Rectal smooth muscle tissue (tissue), 1 donor: ENCODE data around the gene PLXND1.

ENCODE experiments used
- H3K27ac ChIP-seq: one replicate; pipeline ENCODE4 v1.7.0; 2013; ENCODE audit warnings: low read depth, low read length, inconsistent platforms
- H3K27me3 ChIP-seq: one replicate; pipeline ENCODE4 v1.7.0; 2013; ENCODE audit warnings: low read length; ENCODE audit not compliant: control insufficient read depth, insufficient read depth
- H3K36me3 ChIP-seq: one replicate; pipeline ENCODE4 v1.7.0; 2013; ENCODE audit warnings: low read length; ENCODE audit not compliant: control insufficient read depth, insufficient read depth
- H3K4me1 ChIP-seq: one replicate; pipeline ENCODE4 v1.7.0; 2013; ENCODE audit warnings: low read length; ENCODE audit not compliant: control insufficient read depth, insufficient read depth
- H3K4me3 ChIP-seq: one replicate; pipeline ENCODE4 v1.7.0; 2013; ENCODE audit warnings: low read length
- H3K9ac ChIP-seq: one replicate; pipeline ENCODE4 v1.7.0; 2013; ENCODE audit warnings: low read length

PLXND1 gene

DNA sequence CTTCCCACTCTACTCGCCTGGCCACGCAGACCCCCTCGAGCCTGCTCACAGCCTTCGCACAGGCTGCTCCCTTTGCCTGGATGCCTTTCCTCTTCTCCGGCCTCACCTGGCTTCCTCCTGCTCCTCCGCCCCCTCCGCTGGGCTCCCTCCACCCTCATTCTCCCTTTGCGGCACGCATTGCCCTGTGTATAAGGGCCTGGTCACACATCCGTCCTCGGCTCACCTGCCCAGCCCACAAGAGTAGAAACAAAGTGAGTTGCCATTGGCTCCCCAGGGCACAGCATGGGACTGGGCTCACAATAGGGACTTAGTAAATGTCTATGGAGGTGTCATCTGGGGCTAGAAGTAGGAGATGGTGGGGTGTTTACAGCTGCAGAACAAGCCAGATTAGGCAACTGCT is 4.2 kb downstream of the PLXND1 start:
- Histone ChIP-seq H3K27ac (no peak overlapping the region), H3K4me1 (peaks cover 2% of the 10 kb centered on the region), H3K27me3 (peaks cover 4% of the 10 kb centered on the region), H3K36me3 (no peaks in the 10 kb centered on the region), H3K4me3 (no peak overlapping the region), H3K9ac (no peak overlapping the region)

DNA sequence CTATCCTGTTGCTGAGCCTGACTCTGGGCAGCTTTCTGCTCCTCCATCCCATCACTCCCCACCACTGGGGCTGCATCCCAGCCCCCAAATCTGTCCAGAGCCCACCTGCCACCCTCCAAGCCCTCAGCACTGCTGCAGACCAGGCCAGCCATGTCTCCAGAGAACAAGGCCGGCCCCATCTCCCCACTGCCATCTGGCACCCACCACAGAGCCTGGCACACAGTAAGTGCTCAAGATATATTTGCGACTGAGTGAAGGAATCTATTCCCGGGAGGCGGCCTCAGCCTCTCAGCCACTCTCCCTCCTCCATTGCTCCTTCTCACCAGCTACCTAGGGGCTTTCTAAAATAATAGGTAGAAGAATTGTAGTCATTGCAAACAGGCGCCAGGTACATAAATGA is 4.8 kb downstream of the PLXND1 start:
- Histone ChIP-seq H3K36me3 (no peaks in the 10 kb centered on the region), H3K27me3 (peaks cover 4% of the 10 kb centered on the region), H3K27ac (no peak overlapping the region), H3K4me3 (no peak overlapping the region), H3K4me1 (peaks cover 5% of the 10 kb centered on the region), H3K9ac (no peak overlapping the region)

DNA sequence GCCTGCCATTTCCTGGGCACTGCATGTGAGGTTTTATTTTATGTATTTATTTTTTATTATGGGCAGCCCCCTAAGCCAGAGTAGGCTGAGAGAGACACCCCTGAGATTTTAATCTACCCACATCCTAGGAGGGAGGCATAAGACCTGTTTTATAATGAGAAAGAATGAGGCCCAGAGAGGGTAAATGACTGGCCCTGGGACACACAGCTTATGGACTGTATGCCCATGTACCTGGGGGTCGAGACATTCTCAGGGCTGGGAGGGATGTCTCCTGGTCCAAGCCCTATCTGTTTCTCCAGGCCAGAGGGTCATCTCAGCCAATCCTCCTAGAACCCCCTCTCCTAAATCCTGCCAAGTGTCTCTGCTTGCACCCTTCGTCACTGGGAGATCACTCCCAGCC is 6.1 kb downstream of the PLXND1 start:
- H3K9ac ChIP-seq, result no peak overlapping the region
- no peak overlapping the region for H3K27ac ChIP-seq
- H3K36me3 ChIP-seq, result no peaks in the 10 kb centered on the region
- H3K4me3 ChIP-seq, result no peak overlapping the region
- H3K4me1 ChIP-seq, result peaks cover 9% of the 10 kb centered on the region
- peaks cover 4% of the 10 kb centered on the region for H3K27me3 ChIP-seq

DNA sequence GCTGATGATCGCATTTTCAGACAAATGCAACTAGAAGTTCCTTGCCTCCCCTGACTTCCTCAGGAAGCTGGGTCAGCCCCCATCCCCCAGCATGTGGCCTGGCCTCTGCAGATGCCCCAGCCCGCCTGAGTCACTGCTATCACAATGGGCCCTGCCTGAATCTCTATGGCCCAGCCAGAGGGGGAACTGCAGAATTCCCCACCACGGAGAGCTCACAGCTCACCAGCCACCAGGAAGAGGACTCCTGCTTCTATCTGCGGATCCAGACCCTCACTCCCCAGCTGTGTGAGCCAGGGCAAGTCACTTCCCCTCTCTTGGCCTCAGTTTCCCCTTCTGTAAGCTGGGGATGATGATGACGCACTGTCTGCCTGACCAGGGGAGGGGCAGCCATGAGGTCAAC is 6.9 kb downstream of the PLXND1 start:
- H3K4me1 ChIP-seq, result peaks cover 12% of the 10 kb centered on the region
- no peak overlapping the region for H3K4me3 ChIP-seq

DNA sequence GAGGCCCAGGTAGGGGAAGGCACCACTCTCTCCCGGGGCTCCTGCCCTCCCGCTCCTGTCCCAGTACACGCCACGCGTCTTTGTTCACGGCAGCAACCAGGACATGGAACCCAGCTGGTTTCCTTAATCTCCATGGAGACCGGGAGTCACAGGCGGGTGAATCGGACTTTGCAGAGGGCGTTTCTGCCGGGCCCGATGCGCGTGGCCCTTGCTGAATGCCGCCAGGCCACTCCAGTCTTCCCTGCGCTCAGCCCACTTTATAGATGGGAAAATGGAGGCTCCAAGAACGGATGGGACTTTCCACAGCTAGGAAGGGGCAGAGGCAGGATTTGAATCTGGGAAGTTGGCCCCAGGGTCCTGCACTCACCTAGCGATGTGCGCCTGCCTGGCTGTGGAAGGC is 7.4 kb downstream of the PLXND1 start:
- Histone ChIP-seq H3K9ac (no peak overlapping the region), H3K36me3 (no peaks in the 10 kb centered on the region), H3K4me3 (no peak overlapping the region), H3K27me3 (no peaks in the 10 kb centered on the region), H3K4me1 (peaks cover 12% of the 10 kb centered on the region), H3K27ac (no peak overlapping the region)

More for the DNA sequence above, 6.9 kb downstream of the PLXND1 start:
- no peak overlapping the region for H3K9ac ChIP-seq
- no peaks in the 10 kb centered on the region for H3K27me3 ChIP-seq
- no peaks in the 10 kb centered on the region for H3K36me3 ChIP-seq
- no peak overlapping the region for H3K27ac ChIP-seq

DNA sequence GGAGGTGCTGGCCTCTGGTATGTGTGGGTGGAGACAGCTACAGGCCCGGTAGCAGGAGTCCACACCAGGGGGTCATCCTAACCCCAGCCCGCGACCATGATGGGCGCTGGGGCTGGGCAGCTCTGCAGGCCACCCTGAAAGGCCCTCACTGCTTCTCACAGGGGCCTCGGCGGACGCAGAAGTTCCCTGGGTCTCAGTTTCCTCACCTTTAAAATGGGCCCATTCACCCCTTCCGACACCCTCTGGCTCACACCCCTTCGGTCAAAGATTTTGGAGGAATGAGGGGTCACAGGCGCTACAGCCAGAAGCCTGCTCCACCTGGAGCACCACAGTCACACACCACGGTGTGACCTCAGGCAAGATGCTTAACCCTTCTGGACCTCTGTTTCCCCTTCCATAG is 8.0 kb downstream of the PLXND1 start:
- H3K27ac ChIP-seq, result no peak overlapping the region
- H3K9ac ChIP-seq, result no peak overlapping the region
- H3K4me1 ChIP-seq, result peaks cover 12% of the 10 kb centered on the region
- H3K4me3 ChIP-seq, result no peak overlapping the region
- H3K27me3 ChIP-seq, result no peaks in the 10 kb centered on the region
- no peaks in the 10 kb centered on the region for H3K36me3 ChIP-seq

DNA sequence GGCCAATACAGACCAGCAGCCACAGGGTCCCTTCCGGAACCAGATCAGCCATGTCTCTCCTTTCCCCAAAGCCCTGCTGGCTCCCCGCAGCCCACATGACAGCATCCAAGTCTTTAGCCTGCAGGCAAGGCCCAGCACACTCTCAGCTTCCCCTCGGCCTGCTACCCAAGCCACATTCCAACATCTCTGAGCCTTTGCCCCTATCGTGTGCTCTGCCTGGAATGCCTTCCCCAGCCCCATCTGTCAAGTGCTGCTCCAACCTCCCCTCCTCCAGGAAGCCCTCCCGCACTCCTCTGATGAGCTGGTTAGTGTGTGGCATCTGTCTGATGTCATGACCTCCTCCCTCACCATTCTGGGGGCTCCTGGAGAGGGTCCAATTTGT is 8.5 kb downstream of the PLXND1 start:
- no peaks in the 10 kb centered on the region for H3K27me3 ChIP-seq
- H3K4me1 ChIP-seq, result peaks cover 12% of the 10 kb centered on the region
- no peaks in the 10 kb centered on the region for H3K36me3 ChIP-seq
- peak overlapping the region; percentile 64 for H3K27ac ChIP-seq
- H3K4me3 ChIP-seq, result no peak overlapping the region
- H3K9ac ChIP-seq, result no peak overlapping the region

DNA sequence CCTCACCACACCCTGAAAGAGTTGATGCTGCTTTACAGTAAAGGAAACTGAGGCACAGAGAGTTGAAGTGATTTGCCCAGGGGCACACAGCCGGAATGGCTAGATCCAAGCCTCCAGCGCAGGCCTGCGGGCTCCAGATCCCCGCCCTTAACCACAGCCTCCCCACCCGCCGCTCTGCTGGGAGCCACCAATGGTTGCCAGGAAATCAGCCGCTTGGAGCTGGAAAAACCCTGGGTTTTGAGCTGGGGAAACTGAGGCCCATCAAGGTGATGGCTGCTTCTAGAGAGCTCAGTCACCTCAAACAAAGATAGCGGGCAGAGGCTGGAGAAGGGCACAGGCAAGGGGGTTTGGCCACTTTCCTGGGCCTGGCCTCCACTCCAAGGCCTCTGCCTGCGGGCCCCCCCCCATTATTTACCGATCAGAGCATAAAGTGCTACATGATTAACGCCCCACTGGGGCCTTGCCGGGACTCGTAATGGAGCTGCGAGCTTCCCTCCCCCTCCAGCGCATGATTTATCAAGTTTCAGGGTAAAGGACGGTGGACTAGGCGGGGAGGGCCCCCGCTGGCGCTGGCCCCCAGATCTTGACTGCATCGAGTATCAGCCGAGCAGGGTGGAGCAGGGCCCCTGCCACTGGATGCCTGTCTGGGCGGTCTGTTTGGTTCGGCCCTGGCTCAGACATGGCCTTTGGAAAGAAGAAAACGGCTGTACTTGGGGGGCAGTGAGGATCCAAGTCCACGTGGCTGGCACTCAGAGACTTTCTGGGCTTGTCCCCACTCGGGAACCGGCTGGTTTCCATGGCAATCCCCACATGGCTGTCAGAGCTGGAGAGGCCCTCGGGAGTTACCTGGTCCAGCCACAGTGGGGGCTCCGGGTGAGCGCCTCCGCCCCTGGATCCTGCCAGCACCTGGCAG is 9.1 kb downstream of the PLXND1 start:
- Histone ChIP-seq H3K36me3 (no peaks in the 10 kb centered on the region), H3K27ac (peak overlapping the region; percentile 64), H3K4me3 (peak overlapping the region; percentile 37), H3K27me3 (no peaks in the 10 kb centered on the region), H3K9ac (no peak overlapping the region), H3K4me1 (peaks cover 12% of the 10 kb centered on the region)

DNA sequence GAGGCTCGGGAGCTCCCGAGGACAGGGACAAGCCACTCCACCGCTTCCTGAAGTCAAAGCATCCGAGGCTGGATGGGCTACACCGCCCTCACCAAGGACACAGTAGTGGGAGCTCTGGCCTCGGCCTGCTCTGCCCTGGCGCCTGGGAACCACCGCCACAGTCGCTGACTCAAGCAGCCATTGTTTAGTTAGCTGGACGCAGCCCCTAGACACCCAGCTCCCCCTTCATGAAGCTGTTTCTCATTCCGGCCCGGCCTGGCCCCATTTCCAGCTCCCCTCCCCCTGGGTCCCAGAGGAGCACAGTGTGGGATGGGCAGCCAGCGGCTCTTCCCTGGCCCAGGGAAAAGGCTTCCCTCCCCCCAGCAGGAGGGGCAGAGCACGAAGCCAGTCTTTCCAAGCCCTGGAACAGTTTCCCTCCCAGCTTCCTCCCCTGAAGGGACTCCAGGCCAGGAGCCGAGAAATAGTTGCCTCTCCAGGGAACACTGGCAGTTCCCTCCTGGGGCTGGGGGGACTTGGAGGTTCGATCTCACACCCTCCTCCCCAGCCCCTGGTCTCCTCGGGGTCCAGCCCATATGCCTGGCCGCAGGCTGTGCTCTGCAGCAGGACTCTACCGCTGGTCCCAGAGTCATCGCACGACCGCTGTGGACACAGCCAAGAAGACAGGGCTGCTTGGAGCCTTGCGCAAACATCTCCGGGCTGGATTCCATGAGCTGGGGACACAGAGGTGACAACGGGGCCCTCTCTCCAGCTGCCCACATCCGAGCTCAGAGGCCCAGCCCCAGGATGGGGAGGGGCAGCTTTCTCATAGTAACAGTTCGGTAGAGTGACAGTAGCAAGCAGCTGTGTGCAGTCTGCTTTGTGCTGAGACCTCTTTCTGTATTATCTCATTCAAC is 10.0 kb downstream of the PLXND1 start:
- Histone ChIP-seq H3K4me3 (peak overlapping the region; percentile 37), H3K4me1 (peaks cover 16% of the 10 kb centered on the region), H3K27ac (peak overlapping the region; percentile 64), H3K36me3 (no peaks in the 10 kb centered on the region), H3K9ac (no peak overlapping the region), H3K27me3 (no peaks in the 10 kb centered on the region)

DNA sequence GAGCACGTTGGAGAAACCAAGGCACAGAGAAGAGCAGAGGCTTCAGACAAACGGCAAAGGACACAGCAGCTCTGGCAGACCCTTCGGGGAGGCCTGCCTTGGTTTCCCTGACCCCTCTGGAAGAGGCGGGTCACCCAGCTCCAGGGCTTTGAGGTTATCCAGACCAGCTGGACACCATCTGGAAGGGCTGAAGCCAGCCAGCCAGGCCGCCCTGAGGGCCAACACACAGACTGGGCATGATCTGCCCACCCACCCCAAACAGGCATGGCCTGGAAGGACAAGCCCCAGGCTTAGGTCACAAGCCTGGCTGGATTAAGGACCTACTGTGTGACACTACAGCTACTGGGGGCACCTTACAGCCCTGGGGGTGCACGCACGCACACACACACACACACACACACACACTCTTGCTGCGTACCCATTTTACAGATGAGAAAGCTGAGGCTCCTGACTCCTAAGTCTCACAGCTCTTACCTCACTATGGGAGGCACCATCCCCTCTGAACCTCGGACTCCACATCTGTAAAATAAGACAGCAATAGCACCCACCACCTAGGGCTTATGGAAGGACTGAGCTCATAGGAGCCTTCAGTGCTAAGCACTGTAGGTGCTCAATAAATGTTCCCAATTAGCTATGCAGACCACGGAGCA is 10.8 kb downstream of the PLXND1 start:
- Histone ChIP-seq H3K27ac (peak overlapping the region; percentile 64), H3K27me3 (no peaks in the 10 kb centered on the region), H3K4me3 (no peak overlapping the region), H3K36me3 (no peaks in the 10 kb centered on the region), H3K9ac (no peak overlapping the region), H3K4me1 (peaks cover 16% of the 10 kb centered on the region)

DNA sequence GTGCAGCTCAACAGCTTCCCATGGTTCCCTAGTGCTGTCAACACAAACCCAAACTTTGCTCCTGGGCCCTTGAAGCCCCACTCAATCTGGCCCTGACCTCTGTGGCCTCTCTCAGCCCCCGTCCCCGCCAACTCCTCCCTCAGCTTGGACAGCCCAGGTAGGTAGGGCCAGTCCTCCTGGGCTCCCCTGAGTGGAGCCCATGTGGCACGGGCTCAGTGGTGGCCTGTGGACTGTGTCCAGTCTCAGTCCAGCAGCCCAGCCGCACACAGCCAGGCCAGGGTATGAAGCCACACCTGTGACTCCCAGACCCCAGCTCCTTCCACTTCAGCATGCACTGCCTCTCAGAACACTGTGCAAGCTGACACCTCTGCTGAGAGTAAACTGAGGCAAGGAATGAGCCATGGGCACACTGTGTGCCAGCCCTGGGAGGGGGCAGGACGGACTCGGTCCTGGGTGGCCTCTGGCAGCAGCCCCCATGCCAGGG is 11.5 kb downstream of the PLXND1 start:
- no peaks in the 10 kb centered on the region for H3K27me3 ChIP-seq
- H3K36me3 ChIP-seq, result no peaks in the 10 kb centered on the region
- H3K9ac ChIP-seq, result no peak overlapping the region
- H3K4me1 ChIP-seq, result peaks cover 16% of the 10 kb centered on the region
- H3K4me3 ChIP-seq, result no peak overlapping the region
- H3K27ac ChIP-seq, result no peak overlapping the region

DNA sequence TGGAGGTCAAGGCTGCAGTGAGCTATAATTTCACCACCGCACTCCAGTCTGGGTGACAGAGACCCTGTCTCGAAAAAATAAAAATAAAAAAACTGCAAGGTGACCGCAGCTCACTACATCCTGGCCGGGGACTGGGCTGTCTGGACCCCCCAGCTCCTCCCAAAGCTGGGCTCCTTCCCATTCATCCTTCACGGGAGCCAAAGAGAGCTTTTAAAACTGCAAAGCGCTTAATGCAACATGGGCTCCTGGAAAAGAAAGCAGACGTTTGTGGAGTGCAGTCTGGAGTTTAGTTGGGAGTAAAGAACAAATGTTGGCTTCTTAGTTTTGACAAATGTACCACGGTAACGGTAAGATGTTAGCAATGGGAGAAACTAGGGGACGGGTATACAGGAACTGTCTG is 12.1 kb downstream of the PLXND1 start:
- no peak overlapping the region for H3K27ac ChIP-seq
- H3K9ac ChIP-seq, result no peak overlapping the region
- no peaks in the 10 kb centered on the region for H3K36me3 ChIP-seq
- H3K4me3 ChIP-seq, result no peak overlapping the region
- H3K27me3 ChIP-seq, result no peaks in the 10 kb centered on the region
- peaks cover 16% of the 10 kb centered on the region for H3K4me1 ChIP-seq
